A549 treated with CORT108297 at 1 μM for 4 hours (cell line): ENCODE data around the gene ZNF138. TPM values are rescaled to one million over a fixed set of nuclear protein-coding genes. Genes with fewer than 3 reads are reported as not detected.

ENCODE experiments used
- total RNA-seq: library from RNA; stranded (reverse); fragments of 200-300 nt; extraction: Qiagen RNA extraction; gene quantifications from 5 replicates; pipeline ENCODE4 v1.2.3, GENCODE V29; 2022

The ZNF138 gene
- 2.8 to 3.8 TPM (median 3.3 TPM) in 5 replicates for total RNA-seq

GRCh38 chr7:64794171-64794844, at the start of gene ZNF138:
ZNF138 (plus strand) TSS chr7:64794428; CDS start chr7:64794569, 141 bp downstream.

Other genes starting within 250 kb of the ZNF138 start
- 1.7 to 3.1 TPM (median 2.3 TPM) in 5 replicates for gene ZNF680, start 231.4 kb upstream of the ZNF138 start, total RNA-seq
- gene ZNF107, start 128.3 kb upstream of the ZNF138 start, total RNA-seq = 2.0 to 2.6 TPM (median 2.5 TPM) in 5 replicates
- gene ZNF273, start 108.8 kb downstream of the ZNF138 start, total RNA-seq = 2.2 to 2.9 TPM (median 2.7 TPM) in 5 replicates
- 0.16 to 0.28 TPM (median 0.20 TPM) in 5 replicates for gene ZNF117, start 196.6 kb downstream of the ZNF138 start, total RNA-seq
- 2.5 to 5.5 TPM (median 3.4 TPM) in 5 replicates for gene ERV3-1, start 212.3 kb downstream of the ZNF138 start, total RNA-seq